NCI-H1436 treated with DMSO at 0.1 percent for 48 hours (cell line): Measurements from ENCODE around the gene KDM4E.
"Not testable (repeated sequence)": the region's sequence is repeated elsewhere in the genome, so short reads cannot be mapped to it uniquely, and the experiment has no call there.

ENCODE experiments used
- DNase-seq: peaks from one replicate; lab custom pipeline; 2025; lab: John Stamatoyannopoulos, UW

KDM4E gene

GRCh38 chr11:95024958-95025357 lies at the start of gene KDM4E:
KDM4E (plus strand) TSS chr11:95025258; CDS start chr11:95025558, 300 bp downstream.
- DNase-seq: no peak

DNA sequence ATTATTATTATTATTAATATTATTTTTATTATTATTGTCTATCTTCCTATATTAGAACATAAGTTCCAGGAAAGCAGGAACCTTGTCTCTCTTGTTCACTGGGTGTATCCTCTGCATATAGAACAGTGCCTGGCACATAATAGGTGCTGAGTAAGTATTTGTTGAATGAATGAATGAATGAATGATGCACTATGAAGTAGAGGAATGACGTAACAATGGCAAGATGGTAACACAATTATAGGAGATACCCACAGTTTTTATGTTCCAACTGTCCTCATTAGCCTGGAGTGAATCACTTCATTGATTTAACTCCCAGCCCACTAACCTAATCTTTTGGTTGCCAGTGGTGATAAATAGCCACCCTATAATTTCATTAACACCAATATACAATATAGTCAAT lies 49.5 kb upstream of the KDM4E start:
- no peak for DNase-seq

DNA sequence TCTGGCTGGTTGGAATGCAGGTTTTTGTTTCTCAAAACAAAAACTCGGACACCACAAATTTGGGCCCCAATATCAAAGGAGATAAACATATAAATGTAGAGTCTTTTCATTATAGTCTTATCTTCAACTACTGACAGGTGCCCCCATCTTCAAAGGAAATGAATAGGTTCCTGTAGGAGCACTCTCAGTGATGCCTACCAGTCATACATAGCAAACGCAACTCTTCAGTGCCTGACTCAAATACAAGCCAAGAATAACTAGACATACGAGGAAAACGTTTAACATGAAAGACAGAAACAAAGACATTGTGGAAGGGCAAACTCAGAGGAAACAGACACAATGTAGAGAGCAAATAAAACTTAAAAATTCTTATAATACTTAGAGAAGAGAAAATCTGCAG lies 37.7 kb upstream of the KDM4E start:
- no peak for DNase-seq

- no peak for DNase-seq
These were observed 36.3 kb upstream of the KDM4E start for GRCh38 chr11:94988748-94989147.

GRCh38 chr11:94993400-94993943 lies 31.6 kb upstream of the KDM4E start:
- DNase-seq: no peak

DNA sequence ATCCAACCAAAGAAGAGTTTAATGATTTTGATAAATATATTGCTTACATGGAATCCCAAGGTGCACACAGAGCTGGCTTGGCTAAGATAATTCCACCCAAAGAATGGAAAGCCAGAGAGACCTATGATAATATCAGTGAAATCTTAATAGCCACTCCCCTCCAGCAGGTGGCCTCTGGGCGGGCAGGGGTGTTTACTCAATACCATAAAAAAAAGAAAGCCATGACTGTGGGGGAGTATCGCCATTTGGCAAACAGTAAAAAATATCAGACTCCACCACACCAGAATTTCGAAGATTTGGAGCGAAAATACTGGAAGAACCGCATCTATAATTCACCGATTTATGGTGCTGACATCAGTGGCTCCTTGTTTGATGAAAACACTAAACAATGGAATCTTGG lies 27.6 kb upstream of the KDM4E start:
- no peak for DNase-seq

- DNase-seq: no peak
These were observed 26.8 kb upstream of the KDM4E start for GRCh38 chr11:94998285-94998684.

DNA sequence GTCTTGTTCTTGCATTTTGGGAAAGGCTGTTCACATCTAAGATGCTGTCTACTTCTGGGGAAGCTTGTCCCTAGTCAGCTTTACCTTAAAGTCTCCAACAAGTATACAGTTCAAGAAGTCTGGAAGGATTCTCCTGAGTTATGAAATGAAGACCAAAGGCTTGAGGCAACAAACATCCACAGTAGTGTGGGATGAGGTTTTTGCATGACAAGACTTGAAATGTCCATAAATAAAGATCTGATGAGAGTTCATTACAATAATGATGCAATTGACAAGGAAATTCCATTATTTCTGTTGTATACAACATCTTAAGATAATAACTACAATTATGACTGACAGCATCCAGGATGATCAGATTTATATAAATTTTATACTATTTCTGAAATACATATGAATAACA lies 21.3 kb upstream of the KDM4E start:
- DNase-seq: no peak

DNA sequence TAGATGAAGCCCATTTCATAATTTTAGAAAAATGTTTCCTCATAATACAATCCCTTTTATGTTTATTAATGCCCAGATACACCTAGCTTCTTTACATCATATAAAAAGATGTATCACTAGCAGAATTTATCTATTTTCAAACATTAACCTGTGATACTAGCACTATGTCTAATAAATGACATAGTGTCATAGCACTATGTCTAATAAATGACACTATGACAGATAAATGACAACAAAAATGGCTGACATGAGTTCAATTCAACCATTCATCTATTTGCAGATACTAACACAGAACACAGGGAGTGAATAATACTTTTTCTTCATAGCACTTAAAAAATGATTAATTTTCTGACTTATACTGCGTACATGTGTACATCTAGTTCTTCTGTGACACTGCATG lies 19.4 kb upstream of the KDM4E start:
- DNase-seq: no peak

DNA sequence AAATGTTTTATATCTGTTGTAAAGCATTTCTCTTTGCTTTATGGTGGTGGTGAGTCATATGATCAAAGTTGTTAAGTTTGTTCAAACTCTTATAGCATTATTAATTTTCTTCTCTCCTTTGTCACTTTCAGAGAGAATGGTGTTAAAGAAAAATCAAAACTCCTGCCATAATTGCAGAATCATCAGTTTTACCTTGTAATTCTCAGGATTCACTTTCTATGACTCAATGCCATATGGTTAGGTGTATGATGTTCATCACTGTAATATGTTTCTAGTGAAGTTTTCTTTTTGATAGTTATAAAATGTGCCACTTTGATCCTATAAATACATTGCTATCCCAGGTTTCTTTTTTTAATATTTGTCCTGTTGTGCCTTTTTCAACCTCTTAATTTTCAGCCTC lies 13.7 kb upstream of the KDM4E start:
- DNase-seq: no peak

GRCh38 chr11:95014184-95014821 lies 10.8 kb upstream of the KDM4E start:
- no peak for DNase-seq

GRCh38 chr11:95016139-95016538 lies 8.9 kb upstream of the KDM4E start:
- DNase-seq: no peak

DNA sequence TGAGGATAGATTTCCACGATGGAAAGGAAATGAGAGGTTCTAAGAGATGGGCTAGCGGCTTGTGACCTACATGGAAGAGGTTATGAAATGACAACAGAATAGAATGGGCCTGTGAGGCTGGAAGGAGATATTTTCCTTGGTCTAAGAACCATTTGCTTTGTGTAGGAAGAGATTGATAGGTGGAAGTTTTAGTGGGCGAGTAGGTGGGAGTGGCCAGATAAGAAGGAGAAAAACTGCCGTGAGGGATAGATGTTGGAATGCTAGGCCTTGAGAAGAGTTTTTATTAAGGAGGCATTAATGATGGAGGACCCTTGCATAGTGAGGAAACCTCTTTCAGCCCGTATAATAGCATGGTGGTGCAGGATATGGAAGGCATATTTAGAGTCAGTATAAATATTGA lies 3.6 kb upstream of the KDM4E start:
- not testable (repeated sequence) for DNase-seq

GRCh38 chr11:95025594-95025993 lies 536 bp downstream of the KDM4E start:
- not testable (repeated sequence) for DNase-seq

- DNase-seq: no peak
These were observed 3.3 kb downstream of the KDM4E start for GRCh38 chr11:95028357-95028756.

- no peak for DNase-seq
These were observed 8.0 kb downstream of the KDM4E start for GRCh38 chr11:95033051-95033450.

- DNase-seq: no peak
These were observed 10.3 kb downstream of the KDM4E start for GRCh38 chr11:95035316-95035715.

GRCh38 chr11:95037356-95038035 lies 12.4 kb downstream of the KDM4E start:
- not testable (repeated sequence) for DNase-seq

DNA sequence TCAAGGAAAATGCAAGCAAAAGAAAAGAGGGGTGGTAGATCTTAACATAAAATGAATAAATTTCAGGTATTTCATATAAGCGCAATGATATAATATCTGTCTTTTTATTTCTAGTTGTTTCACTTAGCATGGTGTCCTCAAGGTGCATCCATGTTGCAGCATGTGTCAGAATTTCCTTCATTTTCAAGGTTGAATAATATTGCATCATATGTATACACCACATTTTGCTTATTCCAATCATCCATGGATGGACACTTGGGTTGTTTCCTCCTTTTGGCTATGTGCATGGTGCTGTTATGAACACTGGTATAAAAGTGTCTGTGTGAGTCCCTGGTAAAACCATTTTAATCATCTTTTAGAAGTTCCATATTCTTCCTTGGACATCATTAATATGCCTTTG lies 17.2 kb downstream of the KDM4E start:
- DNase-seq: no peak

DNA sequence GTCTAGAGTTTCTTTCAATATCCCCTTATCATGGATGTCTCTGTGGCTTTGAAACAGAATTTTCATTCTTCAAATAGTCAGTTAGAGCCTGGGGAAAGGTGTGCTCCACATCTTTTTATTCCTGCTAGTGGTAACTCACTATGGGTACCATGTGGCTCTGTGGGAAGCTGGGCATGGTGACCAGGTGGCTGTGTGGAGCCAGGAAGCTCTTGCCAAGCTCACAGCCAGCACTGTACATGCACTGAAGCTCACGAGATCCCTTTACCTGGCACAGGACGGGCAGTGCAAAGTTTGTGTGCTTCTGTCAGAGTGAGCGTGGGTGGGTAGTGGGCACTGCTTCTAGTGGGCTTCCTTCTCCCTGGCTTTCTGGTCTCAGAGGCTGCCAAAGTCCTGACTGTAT lies 17.8 kb downstream of the KDM4E start:
- DNase-seq: no peak

DNA sequence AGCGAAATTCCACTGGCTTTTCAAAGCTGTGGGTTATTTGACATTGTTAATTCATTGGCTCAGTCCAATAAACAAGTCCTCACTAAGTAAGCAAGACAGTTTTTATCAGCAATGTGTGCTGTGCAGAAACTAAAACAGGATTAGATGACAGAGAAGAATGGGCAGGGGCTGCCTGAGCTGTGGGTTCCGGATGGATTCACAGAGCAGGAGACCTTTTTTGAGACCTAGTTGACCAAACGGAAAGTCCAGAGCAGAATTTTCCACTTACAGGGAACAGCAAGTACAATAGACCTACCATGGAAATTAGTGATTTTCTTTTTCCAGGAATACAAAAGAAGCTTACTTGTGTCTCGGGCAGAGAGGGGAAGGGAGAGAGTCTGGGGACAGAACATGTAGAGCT lies 19.0 kb downstream of the KDM4E start:
- no peak for DNase-seq

- no peak for DNase-seq
These were observed 20.8 kb downstream of the KDM4E start for GRCh38 chr11:95045812-95046211.

GRCh38 chr11:95049122-95049521 lies 24.1 kb downstream of the KDM4E start, which contains the start of gene KDM4F:
KDM4F (plus strand) TSS chr11:95049422.
- DNase-seq: not testable (repeated sequence)
